ENCODE data around the gene PLEKHG5.

PLEKHG5 gene, protein sequence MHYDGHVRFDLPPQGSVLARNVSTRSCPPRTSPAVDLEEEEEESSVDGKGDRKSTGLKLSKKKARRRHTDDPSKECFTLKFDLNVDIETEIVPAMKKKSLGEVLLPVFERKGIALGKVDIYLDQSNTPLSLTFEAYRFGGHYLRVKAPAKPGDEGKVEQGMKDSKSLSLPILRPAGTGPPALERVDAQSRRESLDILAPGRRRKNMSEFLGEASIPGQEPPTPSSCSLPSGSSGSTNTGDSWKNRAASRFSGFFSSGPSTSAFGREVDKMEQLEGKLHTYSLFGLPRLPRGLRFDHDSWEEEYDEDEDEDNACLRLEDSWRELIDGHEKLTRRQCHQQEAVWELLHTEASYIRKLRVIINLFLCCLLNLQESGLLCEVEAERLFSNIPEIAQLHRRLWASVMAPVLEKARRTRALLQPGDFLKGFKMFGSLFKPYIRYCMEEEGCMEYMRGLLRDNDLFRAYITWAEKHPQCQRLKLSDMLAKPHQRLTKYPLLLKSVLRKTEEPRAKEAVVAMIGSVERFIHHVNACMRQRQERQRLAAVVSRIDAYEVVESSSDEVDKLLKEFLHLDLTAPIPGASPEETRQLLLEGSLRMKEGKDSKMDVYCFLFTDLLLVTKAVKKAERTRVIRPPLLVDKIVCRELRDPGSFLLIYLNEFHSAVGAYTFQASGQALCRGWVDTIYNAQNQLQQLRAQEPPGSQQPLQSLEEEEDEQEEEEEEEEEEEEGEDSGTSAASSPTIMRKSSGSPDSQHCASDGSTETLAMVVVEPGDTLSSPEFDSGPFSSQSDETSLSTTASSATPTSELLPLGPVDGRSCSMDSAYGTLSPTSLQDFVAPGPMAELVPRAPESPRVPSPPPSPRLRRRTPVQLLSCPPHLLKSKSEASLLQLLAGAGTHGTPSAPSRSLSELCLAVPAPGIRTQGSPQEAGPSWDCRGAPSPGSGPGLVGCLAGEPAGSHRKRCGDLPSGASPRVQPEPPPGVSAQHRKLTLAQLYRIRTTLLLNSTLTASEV

DNA sequence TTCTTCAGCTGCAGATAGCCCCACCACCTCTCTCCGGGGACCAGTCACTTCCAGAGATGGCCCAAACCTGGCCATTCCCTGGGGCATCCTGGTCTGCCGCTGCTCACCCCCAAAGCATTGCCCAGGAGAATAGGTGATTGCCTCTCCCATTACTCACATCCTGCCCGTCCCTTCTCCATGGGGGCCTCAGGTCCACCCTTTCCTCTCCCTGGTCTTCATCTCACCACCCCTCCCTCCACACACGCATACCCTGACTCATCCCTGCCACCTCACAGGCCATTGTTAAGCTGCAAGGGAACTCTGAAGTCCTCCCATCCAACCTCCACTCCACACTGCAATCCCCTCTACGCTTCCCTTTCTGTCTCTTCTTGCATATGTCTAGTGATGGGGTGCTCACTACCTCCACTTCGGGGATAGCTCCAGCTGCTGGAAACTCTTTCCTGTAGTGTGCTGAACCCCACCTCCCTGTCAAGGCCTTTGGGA is at the start of gene PLEKHG5:
Gene PLEKHG5 (minus strand): TSS at position 188 of the 483 bp plus-strand sequence. CDS start 14,096 bp downstream, outside the sequence.
- DNase-seq (ENCODE audit: low read depth in 2 of 3, low spot score in 1 of 3), result no peak

DNA sequence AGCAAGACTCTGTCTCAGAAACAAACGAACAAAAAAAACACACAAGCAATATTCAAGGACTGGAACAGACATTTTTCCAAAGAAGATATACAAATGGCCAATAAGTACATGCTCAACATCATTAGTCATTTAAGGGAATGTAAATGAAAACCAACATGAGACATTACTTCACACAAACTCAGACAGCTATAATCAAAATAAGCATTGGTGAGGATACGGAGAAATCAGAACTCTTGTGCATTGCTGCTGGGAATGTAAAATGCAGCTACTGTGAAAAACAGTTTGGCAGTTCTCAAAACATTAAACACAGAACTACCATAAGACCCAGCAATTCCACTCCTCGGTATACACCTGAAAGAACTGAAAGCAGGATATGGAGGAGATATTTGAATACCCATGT is 47.5 kb upstream of the PLEKHG5 start:
- no peak for DNase-seq (ENCODE audit: low read depth in 2 of 3, low spot score in 1 of 3)

DNA sequence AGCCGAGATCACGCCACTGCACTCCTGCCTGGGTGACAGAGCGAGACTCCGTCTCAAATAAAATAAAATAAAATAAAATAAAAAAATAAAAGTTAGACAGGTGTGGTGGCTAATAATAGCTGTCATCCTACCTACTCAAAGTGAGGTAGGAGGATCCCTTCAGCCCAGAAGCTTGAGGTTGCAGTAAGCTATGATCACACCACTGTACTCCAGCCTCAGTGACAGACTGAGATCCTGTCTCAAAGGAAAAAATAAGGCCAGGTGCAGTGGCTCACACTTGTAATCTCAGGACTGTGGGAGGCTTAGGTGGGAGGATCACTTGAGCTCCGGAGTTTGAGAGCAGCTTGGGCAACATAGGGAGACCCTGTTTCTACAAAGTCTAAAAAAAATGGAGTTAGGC is 44.8 kb upstream of the PLEKHG5 start:
- DNase-seq (ENCODE audit: low read depth in 2 of 3, low spot score in 1 of 3), result no peak

DNA sequence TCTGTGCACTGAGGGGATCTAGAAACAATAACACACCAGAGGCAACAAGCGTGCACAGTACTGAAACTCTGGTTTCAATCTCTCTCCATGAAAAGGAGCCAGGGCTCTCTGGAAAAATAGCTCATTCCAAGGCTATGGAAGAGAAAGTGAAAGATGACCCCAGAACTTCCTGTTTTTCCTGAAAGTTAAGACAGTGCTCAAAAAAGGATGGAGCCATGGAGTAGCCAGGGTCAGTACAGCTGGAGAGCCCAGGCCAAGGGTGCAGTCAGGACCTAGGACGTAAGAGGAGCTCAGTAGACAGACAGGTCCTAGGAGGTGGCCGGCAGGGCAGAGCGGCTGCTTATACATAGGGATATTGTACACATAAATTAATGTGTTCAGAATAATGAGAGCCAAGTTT is 43.7 kb upstream of the PLEKHG5 start:
- DNase-seq (ENCODE audit: low read depth in 2 of 3, low spot score in 1 of 3), result no peak

DNA sequence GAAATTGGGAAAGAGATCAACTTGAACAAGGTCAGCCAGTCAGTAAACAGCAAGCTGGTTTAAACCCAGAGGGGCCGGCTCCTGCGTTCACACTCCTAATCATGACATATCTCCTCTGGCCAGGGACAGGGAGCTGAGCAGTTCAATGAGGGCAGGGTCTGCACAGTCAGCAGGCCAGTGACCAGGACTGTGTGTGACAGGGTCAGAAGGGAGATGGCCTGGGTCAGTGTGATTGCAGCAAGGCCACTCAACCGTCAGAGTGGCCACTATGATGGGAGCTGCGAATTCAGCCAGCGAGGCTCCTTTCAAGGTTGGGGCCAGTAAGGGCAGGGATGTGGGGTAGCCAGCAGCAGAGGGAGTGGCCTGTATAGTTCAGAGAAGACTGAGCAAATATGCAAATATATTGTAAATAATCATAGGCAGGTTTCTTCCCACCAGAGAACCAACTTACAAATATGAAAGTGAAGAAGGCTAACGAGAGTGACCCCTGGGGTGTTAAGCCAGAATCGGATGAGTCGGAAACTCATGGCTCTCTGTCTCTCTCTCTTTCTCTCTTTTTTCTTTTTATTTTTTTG is 42.9 kb upstream of the PLEKHG5 start:
- DNase-seq (ENCODE audit: low read depth in 2 of 3, low spot score in 1 of 3), result no peak

DNA sequence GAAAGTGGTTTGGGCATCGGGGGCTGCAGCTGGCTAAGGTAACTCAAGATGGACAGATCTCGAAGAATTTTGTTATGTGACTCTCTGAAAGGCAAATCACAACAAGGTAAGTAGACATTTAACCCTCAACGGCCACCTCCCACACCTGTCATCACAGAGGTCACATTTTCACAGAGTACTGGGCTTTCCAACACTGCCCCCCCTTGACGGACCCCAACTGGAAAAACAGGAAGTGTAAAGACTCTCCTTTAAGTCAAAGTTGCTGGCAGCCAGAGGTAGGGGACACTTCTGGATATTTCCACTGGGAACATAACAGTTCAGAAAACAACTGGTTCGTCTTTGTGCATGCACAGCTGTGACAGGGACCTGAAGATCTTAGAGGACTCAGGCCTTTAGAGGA is 40.5 kb upstream of the PLEKHG5 start:
- no peak for DNase-seq (ENCODE audit: low read depth in 2 of 3, low spot score in 1 of 3)

DNA sequence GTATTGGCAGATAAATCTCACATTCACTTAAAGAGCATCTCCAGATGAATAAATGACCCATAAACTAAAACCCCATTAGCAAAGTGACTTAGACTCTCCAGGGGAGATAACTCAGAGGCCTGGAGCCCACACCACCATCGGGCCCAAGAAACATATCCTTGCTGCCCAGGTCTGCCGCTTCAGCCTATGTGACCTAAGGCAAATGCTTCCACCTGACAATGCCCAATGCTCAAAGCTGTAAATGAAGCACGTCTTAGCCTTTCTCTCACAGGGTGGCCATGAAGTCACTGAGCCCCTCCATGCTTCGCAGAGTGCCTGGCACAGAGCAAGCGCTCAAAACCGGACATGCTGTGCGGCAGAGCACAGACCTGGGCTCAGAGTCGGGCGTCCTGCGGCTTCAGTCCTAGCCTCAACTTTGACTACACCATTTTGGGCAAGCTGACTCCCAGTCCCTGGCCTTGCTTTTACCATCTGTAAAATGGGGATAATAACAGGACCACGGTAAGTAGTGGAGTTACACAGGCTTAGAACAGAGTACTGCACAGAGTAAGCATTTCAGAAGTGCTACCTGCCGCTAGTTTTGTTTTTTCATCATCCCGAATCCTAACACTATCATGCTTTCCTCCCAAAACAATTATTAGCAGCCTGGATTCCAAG is 39.2 kb upstream of the PLEKHG5 start:
- no peak for DNase-seq (ENCODE audit: low read depth in 2 of 3, low spot score in 1 of 3)

DNA sequence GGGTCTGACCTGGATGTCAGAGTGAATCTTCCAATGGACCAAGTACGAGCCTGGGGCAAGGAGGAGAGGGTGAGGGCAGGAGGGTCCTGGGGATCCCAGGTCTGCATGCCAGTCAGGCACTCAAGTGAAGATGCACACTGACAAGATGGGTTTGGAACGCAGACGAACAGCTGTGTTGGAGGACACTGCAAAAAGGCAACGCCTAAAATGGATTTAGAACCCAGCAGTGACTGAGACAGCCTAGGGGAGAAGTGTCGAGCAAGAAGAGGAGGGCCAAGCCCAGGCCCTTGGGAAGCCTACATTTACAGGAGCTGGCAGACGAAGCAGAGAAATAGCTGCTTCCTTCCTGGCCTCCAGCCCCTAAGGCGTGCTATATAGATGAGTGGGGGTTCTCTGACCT is 37.0 kb upstream of the PLEKHG5 start:
- no peak for DNase-seq (ENCODE audit: low read depth in 2 of 3, low spot score in 1 of 3)

DNA sequence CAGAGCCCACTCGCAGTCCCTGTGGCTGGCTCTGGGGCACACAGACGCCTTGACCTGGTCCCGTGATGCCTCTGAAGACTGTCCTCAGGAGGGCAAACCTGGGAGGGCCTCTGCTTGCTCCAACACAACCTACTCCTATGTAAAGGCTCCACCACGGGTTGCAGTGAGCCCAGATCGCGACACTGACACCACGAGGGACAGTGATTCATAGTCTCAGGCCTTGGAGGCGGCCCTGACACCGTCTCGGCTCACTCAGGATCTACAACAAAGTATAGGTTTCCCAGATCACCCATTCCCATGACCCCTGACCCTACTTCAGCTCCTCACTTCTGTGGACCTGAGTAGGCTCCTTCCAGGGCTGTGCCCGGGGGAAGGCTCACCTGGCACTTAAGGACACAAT is 34.8 kb upstream of the PLEKHG5 start:
- DNase-seq (ENCODE audit: low read depth in 2 of 3, low spot score in 1 of 3), result no peak

DNA sequence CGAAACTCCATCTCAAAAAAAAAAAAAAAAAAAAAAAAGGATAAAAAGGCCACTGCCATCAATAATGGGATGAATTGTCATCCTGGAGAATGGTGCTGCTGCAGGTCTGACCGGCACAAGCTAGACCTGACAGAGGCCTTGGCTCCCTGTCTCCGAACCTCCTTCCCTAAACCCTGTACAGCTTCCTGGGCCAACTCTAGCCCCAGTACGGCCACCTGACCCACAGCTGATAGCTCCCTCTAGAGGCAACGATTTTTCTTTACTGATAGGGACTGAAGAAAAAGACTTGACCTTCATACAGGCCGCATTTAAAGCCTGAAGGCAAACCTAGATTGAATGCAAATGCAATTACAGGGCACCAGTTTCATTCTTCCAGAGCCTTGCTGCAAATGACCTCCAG is 32.1 kb upstream of the PLEKHG5 start:
- DNase-seq (ENCODE audit: low read depth in 2 of 3, low spot score in 1 of 3), result no peak

DNA sequence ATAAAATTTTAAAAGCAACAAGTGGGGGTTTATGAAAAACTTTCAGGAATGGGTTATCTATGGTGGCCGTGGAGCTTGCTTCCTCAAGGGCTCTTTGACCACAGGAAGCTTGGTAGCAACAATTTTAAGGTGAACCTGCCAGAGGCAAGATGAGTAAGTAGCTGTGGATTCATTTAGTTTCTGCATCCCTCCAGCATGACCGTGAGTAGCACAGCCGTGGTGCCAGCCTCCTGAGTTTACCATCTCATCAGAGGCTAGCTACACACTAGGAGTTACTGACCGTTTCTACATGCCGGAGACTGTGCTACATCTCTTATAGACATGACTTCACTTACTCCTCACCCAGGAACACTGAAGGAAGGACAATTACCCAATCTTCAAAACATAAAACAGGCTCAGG is 30.1 kb upstream of the PLEKHG5 start:
- no peak for DNase-seq (ENCODE audit: low read depth in 2 of 3, low spot score in 1 of 3)

DNA sequence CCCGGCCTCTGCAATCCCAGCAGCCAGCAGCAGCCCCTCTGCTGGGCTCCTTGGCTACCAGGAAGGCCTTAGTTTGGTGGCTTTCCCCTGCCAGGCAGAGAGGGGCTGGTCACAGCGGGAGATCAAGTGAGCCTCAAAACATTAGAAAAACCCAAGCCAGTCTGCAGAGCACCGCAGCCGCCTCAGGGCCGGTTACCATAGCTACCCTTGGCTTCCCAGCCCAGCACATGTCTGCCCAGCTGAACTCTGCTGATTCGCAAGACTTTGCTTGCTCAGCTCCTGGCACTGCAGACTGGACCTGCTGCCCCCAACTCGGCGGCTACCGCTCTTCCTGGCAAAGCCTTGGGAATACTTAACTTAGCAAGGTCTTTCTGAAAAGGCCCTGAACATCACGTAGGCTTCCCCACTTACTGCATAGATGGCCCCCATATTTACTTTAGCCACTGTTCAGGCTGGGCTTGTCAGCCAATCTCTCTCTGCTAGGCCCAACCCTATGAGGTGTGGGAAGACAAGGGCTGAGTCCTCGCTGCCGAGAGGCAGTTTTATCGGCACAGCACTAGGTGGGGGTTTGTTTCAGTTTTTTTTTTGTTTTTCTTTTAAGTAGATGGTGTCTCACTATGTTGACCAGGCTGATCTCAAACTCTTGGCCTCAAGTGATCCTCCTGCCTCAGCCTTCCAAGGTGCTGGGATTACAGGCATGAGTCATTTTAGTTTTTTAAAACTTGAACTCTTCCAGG is 28.6 kb upstream of the PLEKHG5 start:
- DNase-seq (ENCODE audit: low read depth in 2 of 3, low spot score in 1 of 3), result no peak

DNA sequence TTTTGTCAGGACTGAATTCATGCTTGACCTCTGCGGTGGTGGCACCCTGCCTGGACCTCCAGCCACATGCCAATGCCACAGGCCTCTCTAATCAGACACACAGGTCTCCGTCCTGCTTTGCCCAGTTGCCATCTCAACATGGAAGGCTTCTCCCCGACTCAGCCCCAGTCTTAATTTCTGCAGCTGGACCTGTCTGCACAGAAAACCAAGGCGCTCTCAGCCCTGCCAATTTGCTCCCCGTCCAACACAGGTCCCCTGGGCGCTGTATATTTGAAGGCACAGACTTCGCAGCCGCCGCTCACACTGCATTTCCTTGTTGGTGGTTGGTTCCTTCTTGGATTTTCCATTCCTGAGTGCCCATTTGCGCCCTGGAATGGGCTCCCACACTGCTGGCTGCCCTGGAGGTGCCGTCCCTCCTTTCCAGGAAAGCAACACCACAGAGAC is 28.0 kb upstream of the PLEKHG5 start:
- DNase-seq (ENCODE audit: low read depth in 2 of 3, low spot score in 1 of 3), result no peak

DNA sequence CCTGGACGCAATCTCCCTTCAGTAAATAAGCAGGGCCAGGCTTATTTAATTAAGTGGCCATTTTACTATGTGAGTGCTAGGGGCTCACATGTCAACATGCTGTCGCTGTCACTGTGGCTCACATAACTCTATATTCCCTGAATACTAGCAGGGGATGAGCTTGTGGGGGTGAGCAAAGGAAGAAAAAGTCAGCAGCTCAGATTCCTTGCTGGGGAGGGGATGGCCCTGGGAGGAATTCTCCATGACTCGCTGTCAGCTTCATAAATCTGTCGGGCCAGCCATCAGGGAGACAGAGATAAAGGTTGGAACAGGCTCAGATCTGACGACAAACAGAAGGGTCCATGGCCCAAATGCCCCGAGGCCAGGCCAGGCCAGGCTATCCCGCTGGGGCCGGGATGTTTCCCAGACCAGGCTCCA is 26.0 kb upstream of the PLEKHG5 start:
- no peak for DNase-seq (ENCODE audit: low read depth in 2 of 3, low spot score in 1 of 3)

DNA sequence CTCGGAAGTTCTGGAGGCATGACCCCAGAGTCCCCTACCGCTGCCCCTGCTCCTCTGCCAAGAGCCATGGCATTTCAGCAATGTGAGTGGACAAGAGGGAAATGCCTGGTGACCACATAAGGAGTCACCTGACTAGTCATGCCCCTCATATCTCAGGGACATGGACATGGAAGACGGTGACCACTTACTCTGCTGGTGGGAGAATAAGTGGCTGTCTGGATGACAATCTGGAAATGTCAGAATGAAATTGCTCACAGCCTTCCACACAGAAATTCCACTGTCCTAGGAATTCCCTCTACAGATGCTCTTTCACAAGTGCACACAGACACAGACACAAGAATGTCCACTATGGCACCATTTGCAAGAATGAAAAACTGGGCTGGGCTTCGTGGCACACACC is 24.3 kb upstream of the PLEKHG5 start:
- no peak for DNase-seq (ENCODE audit: low read depth in 2 of 3, low spot score in 1 of 3)

DNA sequence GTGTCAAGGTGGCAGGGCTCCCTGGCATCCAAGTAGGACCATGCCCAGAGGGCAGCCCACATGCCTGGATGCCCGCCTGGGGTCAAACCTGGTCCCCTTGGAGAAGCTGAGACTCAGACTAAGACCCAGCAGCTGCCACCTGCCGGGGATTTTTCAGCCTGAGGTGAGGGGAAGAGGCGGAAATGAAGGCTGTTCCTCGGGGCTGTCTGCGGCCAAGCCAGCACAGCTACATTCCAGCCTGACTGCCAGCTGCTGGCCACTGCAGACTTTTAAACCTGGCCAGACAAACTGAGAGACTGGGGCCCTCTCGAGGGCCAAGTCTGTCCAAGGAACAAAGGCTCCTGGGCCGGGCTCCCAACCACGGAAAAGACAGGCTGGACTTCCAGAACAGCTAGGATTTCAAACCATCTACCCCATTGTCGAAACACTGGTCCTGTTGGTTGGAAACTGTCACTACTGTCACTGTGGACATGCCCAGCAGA is 21.9 kb upstream of the PLEKHG5 start:
- DNase-seq (ENCODE audit: low read depth in 2 of 3, low spot score in 1 of 3), result no peak

DNA sequence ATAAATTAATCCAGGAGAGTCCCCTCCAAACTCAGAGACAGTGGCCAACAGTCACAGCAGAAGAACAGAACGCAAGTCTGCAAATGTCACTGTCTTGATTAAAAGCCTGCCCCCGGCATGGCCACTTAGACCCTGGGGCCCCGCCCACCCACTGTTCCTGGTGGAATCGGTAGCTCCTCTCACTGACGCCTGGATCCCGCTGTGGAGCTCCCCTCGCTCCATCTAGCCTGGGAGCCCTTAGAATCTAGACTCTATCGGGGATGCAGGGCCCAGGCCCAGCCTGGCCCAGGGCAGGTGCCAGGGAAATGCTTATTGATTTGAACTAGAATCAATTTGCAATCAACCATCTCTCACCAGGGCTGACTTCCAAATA is 21.4 kb upstream of the PLEKHG5 start:
- no peak for DNase-seq (ENCODE audit: low read depth in 2 of 3, low spot score in 1 of 3)

DNA sequence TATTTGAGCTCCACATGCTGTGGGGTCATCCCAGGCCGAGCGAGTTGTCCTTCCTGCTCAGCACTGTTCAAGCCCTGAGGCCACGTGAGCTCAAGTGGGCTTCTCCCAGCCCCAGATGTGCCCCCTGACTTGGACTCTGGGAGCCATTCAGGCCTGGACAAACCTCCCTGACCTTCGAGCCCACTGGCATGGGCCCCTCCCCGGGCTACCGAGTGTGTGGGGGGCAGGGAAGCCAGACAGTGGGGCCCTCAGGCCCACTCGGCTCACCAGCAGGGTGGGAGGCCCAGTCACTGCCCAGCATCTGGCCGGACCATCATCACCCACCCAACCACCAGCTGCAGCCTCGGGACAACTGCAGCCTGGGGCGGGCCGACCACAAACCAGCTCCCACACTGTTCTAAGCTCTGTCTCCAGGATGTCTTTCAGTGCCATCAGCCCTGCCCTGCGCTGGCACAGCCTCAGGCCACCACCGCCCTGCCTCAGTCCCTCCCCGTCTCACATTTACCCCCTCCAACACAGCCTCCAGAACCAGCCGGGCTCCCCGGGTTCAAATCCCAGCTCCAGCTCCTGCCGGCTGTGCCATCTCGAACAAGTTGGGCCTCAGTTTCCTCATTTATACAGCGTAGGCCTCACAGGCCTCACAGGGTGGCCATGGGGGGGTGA is 20.9 kb upstream of the PLEKHG5 start:
- no peak for DNase-seq (ENCODE audit: low read depth in 2 of 3, low spot score in 1 of 3)

DNA sequence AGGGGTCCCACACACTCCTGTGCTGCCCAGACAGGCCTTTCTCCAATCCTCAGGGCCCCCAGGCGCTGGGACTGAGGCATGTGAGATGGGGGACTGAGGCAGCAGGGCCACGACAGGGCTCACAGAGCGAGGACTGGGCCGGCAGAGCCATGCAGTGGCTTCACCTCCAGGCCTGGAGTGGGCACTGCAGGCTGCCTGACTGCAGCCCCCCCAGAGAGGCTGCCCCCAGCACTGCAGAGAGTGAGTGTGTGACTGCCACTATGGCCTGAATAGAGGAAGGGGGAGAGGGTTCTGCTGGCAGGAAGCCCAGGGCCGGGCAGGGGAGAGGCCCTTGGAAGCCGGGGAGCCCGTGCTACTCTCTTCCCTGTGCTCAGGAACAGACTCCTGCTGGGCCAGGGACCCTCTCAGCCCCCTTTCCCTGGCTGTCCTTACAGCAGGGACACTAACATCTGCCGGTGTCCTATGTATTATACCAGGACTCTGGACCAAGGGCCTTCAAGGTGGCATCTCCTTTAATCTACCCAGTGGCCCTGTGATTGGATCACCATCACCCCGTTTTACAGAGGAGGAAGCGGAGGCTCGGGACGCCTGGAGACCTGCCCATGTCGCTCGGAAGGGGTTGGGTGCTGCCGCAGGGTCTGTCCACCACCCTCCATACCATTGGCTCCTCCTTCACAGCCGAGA is 20.2 kb upstream of the PLEKHG5 start:
- DNase-seq (ENCODE audit: low read depth in 2 of 3, low spot score in 1 of 3), result no peak
